OCI-LY7 (cell line): ENCODE measurements around the gene DCAF5.

Experiments used
- CTCF ChIP-seq: fragments of 200-600 bp; sonication (generic); conservative IDR thresholded peaks from 2 replicates; pipeline ENCODE4 v1.5.1; 2014; ENCODE audit warnings: mild to moderate bottlenecking, antibody characterized with exemption, low read length, moderate library complexity, mixed read lengths
- EZH2phosphoT487 ChIP-seq: fragments of 200-600 bp; sonication (generic); IDR thresholded peaks from 2 replicates; pipeline ENCODE4 v1.6.1; 2018; ENCODE audit warnings: low read depth, borderline replicate concordance, mild to moderate bottlenecking, mixed run types, antibody characterized with exemption, low read length, moderate library complexity, mixed read lengths

- TF ChIP-seq CTCF: no peak
- no peak for TF ChIP-seq EZH2phosphoT487
Measured at GRCh38 chr14:69081271-69081670, 71.6 kb downstream of the DCAF5 start.
